Measurements from ENCODE around the gene USP17L13.
"Not testable (repeated sequence)": the region's sequence is repeated elsewhere in the genome, so short reads cannot be mapped to it uniquely, and the experiment has no call there.

DNA sequence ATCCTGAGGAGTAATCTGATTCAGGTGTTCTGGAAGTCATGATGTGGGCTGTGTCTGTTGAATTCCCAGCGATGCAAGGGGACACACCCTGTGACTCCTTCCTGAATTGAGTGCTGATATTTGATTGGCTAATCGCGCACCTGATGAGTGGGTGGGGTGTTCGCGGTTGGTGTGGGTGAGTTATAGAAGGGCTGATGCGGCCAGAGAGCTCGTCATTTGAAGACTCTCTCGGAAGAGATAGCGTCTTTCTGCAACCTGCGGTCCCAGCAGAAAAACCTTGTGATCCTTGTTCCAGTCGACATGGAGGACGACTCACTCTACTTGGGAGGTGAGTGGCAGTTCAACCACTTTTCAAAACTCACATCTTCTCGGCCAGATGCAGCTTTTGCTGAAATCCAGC, 14.3 kb upstream of the USP17L13 start, which contains the start of gene USP17L10:
- TF ChIP-seq, protein P1, sequence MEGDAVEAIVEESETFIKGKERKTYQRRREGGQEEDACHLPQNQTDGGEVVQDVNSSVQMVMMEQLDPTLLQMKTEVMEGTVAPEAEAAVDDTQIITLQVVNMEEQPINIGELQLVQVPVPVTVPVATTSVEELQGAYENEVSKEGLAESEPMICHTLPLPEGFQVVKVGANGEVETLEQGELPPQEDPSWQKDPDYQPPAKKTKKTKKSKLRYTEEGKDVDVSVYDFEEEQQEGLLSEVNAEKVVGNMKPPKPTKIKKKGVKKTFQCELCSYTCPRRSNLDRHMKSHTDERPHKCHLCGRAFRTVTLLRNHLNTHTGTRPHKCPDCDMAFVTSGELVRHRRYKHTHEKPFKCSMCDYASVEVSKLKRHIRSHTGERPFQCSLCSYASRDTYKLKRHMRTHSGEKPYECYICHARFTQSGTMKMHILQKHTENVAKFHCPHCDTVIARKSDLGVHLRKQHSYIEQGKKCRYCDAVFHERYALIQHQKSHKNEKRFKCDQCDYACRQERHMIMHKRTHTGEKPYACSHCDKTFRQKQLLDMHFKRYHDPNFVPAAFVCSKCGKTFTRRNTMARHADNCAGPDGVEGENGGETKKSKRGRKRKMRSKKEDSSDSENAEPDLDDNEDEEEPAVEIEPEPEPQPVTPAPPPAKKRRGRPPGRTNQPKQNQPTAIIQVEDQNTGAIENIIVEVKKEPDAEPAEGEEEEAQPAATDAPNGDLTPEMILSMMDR (IDR thresholded peaks at IDR 0.05; ENCODE audit: low read length): not testable (repeated sequence)
- not testable (repeated sequence) for TF ChIP-seq EZH2 (optimal IDR thresholded peaks at IDR 0.05; ENCODE audit: low read depth, low read length)

All from MM.1S (cell line).